Tibial nerve (tissue), 4 donors: ENCODE measurements around the gene SMG6. TPM values are rescaled to one million over a fixed set of nuclear protein-coding genes. Genes with fewer than 3 reads are reported as not detected.
A peak's percentile ranks its signal among the peaks of the same experiment; 100 is the strongest.

Source experiments
- DNase-seq, 2 donors: peaks; one replicate each; pipeline ENCODE4 v3.0.0-alpha.2; 2019; ENCODE audit warnings: low spot score in 2 of 2
- H3K27ac ChIP-seq, 4 donors: fragments of 200-600 bp; sonication (generic) in 3 of 4; one replicate each; pipeline ENCODE4 v1.5.1; 2017 to 2019; ENCODE audit warnings: mild to moderate bottlenecking in 1 of 4
- H3K27me3 ChIP-seq, 2 donors: fragments of 200-600 bp; sonication (generic) in 1 of 2; one replicate each; pipeline versions ENCODE4 v1.5.1 to v1.6.0; 2017 to 2019
- H3K36me3 ChIP-seq, 3 donors: fragments of 200-600 bp; sonication (generic); one replicate each; pipeline ENCODE4 v1.5.1; 2018 to 2019
- H3K4me1 ChIP-seq, 4 donors: fragments of 200-600 bp; sonication (generic) in 3 of 4; one replicate each; pipeline ENCODE4 v1.5.1; 2017 to 2019
- H3K4me3 ChIP-seq, 4 donors: fragments of 200-600 bp; sonication (generic) in 3 of 4; one replicate each; pipeline ENCODE4 v1.5.1; 2017 to 2019; ENCODE audit warnings: mild to moderate bottlenecking in 1 of 4, moderate library complexity in 1 of 4
- H3K9me3 ChIP-seq, 4 donors: fragments of 200-600 bp; sonication (generic) in 3 of 4; one replicate each; pipeline ENCODE4 v1.5.1; 2017 to 2019
- EP300 ChIP-seq, 2 donors: sonication (generic); formaldehyde crosslinking; IDR thresholded peaks; one replicate each; pipeline ENCODE4 v1.6.1; 2017; ENCODE audit warnings: antibody characterized with exemption in 2 of 2, mild to moderate bottlenecking in 1 of 2
- POLR2A ChIP-seq, 2 donors: fragments of 450-650 bp; IDR thresholded peaks; one replicate each; pipeline ENCODE4 v1.6.1; 2017; ENCODE audit warnings: antibody characterized with exemption in 2 of 2, mild to moderate bottlenecking in 2 of 2, moderate library complexity in 2 of 2
- WGBS, 2 donors: methylation state at CpG; one replicate each; pipeline ENCODE4 v1.1.5; 2018; 5-methylcytosine and 5-hydroxymethylcytosine counted together
- total RNA-seq, 4 donors: library from RNA; depleted of rRNA; stranded (reverse); fragments of >200 nt; gene quantifications; one replicate each; pipeline ENCODE4 v1.1.0, GENCODE V29; 2016
- TF ChIP-seq, protein P1 (sequence below), 5 experiments: fragments of 200-600 bp in 3 of 5; fragments of 450-650 bp in 2 of 5; sonication (generic) in 3 of 5; IDR thresholded peaks; one replicate each; pipeline ENCODE4 v1.5.1; 2016 to 2019; ENCODE audit warnings: antibody characterized with exemption in 5 of 5, mild to moderate bottlenecking in 3 of 5, moderate library complexity in 2 of 5

Gene SMG6
- total RNA-seq, 4 donors from 2014 or later: 29.5 to 86.5 (median 40.1) TPM

DNA sequence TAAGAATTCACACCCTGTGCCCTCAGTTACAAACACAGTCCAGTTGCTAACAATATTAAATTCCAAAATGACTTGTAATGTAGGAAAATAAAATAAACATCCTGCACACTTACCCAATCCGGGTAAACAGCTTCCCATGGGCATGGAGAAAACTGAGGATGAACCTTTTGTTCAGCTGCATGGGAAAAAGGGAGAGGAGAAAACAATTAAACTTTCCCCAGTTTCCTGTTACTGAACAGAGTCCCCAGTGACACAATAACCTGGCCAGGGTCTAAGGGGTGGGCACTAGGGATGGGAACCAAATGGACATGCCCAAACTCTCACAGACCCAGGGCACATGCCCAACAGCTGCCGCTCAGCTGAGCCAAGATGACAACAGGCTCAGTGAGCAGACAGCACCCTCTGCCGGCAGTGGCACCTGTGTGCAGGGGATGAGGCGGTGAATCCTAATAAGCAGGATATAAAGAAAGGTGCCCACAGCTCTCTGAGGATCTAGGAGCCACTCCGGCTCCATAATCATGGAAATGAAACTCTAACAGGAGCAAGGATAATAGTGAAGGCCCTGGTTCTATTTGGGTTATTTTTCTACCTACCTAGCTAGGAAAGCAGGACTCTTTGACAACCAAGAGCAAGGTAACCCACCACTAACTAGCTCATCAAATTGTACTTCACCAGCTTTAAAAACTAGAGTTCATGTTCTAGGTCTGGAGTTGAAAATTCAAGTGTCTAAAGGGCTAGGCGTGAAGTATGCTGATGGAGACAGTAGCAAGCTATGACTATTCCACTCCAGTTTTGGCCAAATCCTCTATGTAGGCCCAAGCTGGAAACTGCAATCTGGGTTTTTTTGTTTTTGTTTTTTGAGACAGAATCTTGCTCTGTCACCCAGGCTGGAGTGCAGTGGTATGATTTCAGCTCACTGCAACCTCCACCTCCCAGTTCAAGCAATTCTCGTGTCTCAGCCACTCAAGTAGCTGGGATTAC lies 58.8 kb downstream of the SMG6 start:
- peaks cover 0 to 25% (median 0%) of the 10 kb centered on the region in 3 donors for H3K36me3 ChIP-seq
- TF ChIP-seq POLR2A (IDR thresholded peaks at IDR 0.05) (peak in 1 of 2 donors; percentile 25), EP300 (IDR thresholded peaks at IDR 0.05) (peak; percentile 25 to 92)
- TF ChIP-seq, protein P1, sequence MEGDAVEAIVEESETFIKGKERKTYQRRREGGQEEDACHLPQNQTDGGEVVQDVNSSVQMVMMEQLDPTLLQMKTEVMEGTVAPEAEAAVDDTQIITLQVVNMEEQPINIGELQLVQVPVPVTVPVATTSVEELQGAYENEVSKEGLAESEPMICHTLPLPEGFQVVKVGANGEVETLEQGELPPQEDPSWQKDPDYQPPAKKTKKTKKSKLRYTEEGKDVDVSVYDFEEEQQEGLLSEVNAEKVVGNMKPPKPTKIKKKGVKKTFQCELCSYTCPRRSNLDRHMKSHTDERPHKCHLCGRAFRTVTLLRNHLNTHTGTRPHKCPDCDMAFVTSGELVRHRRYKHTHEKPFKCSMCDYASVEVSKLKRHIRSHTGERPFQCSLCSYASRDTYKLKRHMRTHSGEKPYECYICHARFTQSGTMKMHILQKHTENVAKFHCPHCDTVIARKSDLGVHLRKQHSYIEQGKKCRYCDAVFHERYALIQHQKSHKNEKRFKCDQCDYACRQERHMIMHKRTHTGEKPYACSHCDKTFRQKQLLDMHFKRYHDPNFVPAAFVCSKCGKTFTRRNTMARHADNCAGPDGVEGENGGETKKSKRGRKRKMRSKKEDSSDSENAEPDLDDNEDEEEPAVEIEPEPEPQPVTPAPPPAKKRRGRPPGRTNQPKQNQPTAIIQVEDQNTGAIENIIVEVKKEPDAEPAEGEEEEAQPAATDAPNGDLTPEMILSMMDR (IDR thresholded peaks at IDR 0.05): peak; percentile 92 to 99 (median 97)

DNA sequence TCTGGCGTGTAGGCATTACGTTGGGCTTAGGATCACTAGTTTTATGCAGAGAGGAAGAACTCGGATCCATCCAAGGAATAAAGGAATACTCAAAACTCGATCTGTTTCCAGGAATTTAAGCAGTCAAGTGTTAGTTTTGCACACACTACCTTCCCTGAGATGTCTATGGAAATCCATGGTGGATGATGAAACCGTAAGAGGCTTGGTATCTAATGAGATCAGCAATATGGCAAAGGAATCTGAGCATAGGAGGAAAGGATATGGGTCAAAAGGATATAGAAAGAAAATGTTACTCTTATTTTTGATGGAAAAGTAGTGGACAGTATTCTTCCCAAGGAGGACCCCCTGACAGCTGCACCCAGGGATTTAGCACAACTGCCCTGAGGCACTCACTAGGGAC lies 59.6 kb downstream of the SMG6 start:
- Histone ChIP-seq H3K4me1 (peaks cover 0 to 57% (median 17%) of the 10 kb centered on the region in 4 donors), H3K27me3 (no peaks in the 10 kb centered on the region), H3K9me3 (no peaks in the 10 kb centered on the region), H3K27ac (peak overlapping the region in 3 of 4 donors; percentile 61 to 84 (median 75)), H3K4me3 (no peak overlapping the region), H3K36me3 (peaks cover 0 to 17% (median 0%) of the 10 kb centered on the region in 3 donors)
- WGBS, 2 donors: 77 to 79% methylated on average over 5 of the region's 5 CpGs
- TF ChIP-seq, protein P1 (IDR thresholded peaks at IDR 0.05): no peak
- TF ChIP-seq EP300 (IDR thresholded peaks at IDR 0.05) (no peak), POLR2A (IDR thresholded peaks at IDR 0.05) (no peak)
- no peak for DNase-seq

More for the DNA sequence above, 58.8 kb downstream of the SMG6 start:
- peaks cover 0 to 48% (median 14%) of the 10 kb centered on the region in 4 donors for H3K4me1 ChIP-seq
- no peaks in the 10 kb centered on the region for H3K9me3 ChIP-seq
- peak; percentile 88 to 94 for DNase-seq
- peak overlapping the region in 3 of 4 donors; percentile 61 to 84 (median 75) for H3K27ac ChIP-seq
- H3K27me3 ChIP-seq: no peaks in the 10 kb centered on the region
- no peak overlapping the region for H3K4me3 ChIP-seq
- 29% methylated on average over 7 of the region's 7 CpGs for WGBS, 2 donors

DNA sequence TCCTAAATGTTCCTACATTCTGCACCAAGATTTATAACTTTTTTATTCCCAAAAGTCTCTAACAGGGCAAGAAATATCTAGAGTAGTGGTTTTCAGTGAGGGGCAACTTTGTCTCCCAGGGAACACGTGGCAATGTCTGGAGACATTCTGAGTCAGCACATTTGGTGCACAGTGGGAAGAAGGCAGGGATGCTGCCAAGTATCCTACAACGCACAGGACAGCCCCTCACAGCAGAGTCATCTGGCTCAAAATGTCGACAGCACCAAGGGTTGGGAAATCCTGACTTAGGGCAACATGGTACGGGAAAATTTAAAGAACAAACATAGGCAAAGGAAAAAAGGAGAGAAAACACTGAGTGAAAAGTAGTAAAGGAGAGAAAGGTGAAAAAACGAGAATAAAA lies 61.8 kb downstream of the SMG6 start:
- WGBS, 2 donors: 56 to 60% methylated on average over 5 of the region's 5 CpGs
- H3K27ac ChIP-seq: peak overlapping the region in 1 of 4 donors; percentile 80
- H3K36me3 ChIP-seq: peaks cover 0 to 17% (median 0%) of the 10 kb centered on the region in 3 donors
- no peak for DNase-seq
- peaks cover 0 to 78% (median 37%) of the 10 kb centered on the region in 4 donors for H3K4me1 ChIP-seq
- H3K27me3 ChIP-seq: no peaks in the 10 kb centered on the region
- H3K9me3 ChIP-seq: no peaks in the 10 kb centered on the region
- H3K4me3 ChIP-seq: no peak overlapping the region
- TF ChIP-seq, protein P1 (IDR thresholded peaks at IDR 0.05): no peak
- TF ChIP-seq EP300 (IDR thresholded peaks at IDR 0.05) (no peak), POLR2A (IDR thresholded peaks at IDR 0.05) (no peak)

DNA sequence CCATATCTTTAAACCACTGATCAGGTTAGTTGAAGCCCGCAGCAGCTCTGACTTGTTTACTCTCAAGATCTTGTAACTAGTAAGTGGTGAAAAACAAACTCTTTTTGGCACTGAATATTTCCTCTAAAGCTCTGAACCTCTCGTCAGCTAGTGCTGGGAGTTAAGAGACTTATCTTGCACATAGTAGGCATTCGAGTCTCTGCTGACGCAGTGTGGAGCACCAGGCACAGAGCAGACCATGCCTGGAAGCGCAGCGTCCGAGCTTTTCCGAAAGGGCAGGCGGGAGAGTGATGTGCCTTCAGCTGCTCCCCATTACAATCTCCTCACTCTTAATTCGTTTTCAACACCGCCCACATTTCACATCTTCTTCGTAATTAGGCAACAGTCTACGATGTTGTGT lies 63.0 kb downstream of the SMG6 start:
- TF ChIP-seq EP300 (IDR thresholded peaks at IDR 0.05): no peak
- no peak for TF ChIP-seq POLR2A (IDR thresholded peaks at IDR 0.05)
- TF ChIP-seq, protein P1 (IDR thresholded peaks at IDR 0.05): no peak
- no peaks in the 10 kb centered on the region for H3K9me3 ChIP-seq
- peak overlapping the region in 3 of 4 donors; percentile 72 to 80 (median 76) for H3K27ac ChIP-seq
- WGBS, 2 donors: 67 to 73% methylated on average over 13 of the region's 13 CpGs
- no peak for DNase-seq
- peaks cover 0 to 18% (median 0%) of the 10 kb centered on the region in 3 donors for H3K36me3 ChIP-seq
- peaks cover 0 to 82% (median 40%) of the 10 kb centered on the region in 4 donors for H3K4me1 ChIP-seq
- no peaks in the 10 kb centered on the region for H3K27me3 ChIP-seq
- H3K4me3 ChIP-seq: no peak overlapping the region
